Ramos (cell line): Measurements from ENCODE around the gene LRRC74A.

ENCODE experiments used
- in situ Hi-C: fragments of 300-500 bp; cut with MboI; formaldehyde crosslinking; loops from one replicate; pipeline ENCODE4 v1.14.3; 2022; ENCODE audit warnings: low sequenced_read_pairs; ENCODE audit not compliant: unreplicated experiment

The LRRC74A gene

DNA sequence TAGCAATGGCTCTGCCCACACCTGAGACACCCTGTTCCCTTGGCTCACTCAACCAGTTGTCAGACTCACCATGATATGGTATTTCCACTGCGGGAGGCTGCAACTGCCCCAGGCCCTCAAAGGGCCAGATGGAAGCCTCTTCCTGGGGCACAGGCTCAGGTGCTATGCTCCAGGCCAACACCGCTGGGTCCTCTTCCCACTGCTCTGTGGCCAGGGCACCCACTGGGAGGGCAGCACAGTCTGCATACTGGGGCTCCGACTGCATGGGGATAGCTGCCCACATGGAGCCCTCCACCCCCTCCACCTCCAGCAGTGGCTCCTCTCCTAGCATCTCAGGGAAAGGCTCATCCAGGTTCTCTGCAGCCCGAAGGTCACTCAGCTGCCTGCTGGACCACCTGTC, 17.2 kb upstream of the LRRC74A start:
- in situ Hi-C loops, result no loop called here

DNA sequence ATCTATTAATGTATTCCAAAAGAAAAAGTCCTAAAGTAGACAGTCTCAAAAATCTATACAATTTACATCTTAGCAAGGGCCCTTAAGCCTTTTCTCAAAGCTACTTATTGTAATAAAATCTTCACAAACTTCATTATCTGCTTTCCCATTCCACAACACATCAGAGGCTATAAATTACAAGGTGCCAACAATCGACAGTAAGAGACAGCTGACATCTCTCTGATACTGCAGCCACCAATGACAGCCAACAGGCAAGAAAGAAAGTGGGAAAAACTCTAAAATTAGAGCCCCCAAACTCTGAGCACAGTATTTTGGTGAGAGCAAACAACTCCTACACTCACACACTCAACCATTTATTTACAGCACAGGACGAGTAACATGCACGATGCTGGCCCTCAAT, 15.7 kb upstream of the LRRC74A start:
- in situ Hi-C loops, result no loop called here

DNA sequence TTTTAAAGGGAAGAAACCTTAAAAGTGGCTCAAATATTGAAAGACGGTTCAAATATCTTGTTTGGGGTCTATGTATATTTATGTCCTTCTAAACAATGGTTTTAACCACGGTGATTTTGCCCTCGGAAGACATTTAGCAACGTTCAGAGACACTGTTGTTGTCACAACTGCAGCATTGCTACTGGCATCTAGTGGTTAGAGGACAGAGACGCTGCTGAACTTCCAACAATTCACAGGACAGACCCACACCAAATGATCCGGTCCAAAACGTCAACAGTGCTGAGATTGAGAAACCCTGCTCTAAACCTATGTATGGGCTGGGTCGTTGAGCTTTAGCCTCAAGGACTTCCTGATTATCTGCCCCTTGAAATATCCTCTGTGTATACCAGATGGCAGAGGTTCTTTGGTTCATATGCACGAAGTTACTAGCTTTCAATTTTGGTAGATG, 15.2 kb upstream of the LRRC74A start:
- in situ Hi-C loops, result no loop called here

DNA sequence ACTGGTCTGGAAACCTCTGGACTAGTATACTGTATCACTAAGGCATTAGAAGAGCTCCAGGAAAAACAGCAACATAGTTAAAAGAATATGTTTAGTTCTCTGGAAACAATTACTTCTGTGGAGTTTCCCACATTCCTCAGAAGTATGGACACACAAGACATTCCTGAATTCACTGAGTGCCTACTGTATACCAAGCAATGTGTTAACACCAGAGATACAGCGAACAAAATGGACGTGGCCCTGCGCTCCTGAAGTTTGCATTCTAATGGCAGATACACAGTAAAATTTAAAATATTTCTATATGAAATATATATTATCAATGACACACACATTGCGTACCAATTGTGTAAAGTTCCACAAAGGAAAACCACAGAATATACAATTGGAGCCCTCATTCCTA, 14.6 kb upstream of the LRRC74A start:
- in situ Hi-C loops, result no loop called here

- in situ Hi-C loops, result no loop called here
Measured at GRCh38 chr14:76812093-76812421, 14.2 kb upstream of the LRRC74A start.

DNA sequence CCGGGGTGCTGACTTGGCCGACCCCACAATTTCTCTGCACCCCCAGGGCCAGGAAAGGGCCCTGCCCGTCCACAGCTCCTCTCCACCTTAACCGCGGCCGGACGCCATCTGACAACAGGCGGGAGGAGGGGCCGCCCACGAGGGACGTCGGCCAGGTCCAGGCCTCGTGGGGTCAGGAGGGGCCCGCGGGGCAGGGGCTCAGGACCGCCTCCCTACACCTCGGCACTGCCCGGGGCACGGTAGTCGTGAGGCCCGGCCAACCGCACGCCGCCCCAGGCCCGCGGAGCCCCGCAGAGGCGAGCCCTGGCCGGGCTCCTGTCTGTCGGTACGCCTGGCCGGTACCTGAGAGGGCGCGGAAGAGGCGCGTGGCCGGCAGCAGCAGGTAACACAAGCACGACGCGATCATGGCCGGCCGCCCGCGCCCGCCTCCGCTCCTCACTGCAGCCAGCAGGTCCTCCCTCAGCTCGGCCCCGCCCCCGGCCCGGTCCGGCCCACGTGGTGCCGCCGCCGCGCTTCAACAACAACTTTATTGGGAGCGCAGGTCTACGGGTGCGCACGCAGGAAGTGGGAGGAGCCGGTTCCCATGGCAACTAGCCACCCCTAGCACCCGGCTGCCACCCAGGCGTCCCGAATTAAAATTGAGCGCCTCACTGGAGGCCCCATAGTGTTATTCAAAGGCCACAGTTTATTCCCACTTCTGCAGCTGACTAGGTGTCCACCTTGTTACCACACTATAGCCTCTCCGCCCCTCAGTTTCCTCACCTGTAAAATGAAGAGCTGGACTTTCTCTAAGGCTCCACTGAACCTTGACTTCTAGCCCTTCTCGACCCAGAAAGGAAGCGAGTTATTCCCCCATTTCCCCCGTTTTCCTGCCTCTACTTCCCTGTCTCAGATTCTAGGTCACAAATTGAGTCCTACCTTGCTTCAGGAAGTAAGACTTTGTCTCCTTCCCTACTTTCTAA, 13.5 kb upstream of the LRRC74A start, which contains the start of gene ANGEL1:
ANGEL1 (minus strand) TSS at position 461 of the 962 bp plus-strand sequence; CDS start at position 406, 55 bp downstream.
- in situ Hi-C loops, result no loop called here

DNA sequence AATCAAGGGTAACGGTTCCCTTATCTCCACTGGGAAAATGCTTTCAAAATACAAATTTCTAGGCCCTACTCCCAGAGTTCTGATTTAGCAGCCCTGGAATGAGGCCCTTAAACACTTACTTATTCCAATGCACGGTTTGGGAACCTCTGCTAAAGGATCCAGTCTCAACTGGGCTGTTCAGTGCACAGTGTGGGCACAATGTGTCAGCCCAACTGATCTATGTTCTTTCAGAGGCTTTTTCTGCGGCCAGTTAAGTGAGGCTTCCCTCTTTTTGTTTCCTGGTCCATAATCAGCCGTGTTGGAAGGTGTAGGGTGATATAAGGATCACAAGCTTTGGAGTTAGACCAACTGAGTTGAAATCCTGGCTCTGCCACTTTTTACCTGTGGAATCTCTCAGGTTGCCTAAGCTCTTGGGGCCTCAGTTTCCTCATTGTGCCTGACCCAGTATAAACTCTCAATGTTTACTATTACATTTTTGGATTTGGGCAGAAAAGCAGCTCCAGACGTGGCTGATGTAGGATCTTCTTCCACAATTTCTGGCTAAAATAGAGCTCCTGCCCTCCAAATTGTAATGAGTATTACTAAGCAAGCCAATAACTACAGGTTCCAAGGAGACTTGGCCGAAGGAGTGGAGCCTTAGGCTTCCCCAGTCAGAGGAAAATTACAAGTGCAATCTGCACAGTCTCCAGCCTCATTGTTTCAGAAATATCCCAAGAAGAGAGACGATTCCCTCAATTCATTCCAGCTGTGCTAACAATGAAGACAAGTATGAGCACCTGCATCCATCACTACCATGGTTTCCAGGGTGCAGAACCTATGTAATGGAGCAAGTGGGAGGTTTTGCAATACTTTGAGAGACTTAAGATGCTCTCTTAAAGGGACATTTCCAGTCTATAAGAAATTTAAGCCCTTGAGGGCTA, 11.2 kb upstream of the LRRC74A start:
- in situ Hi-C loops, result no loop called here

GRCh38 chr14:76820700-76821099, 5.5 kb upstream of the LRRC74A start:
- in situ Hi-C loops, result no loop called here

GRCh38 chr14:76827696-76828296, 1.6 kb downstream of the LRRC74A start:
- in situ Hi-C loops, result no loop called here

DNA sequence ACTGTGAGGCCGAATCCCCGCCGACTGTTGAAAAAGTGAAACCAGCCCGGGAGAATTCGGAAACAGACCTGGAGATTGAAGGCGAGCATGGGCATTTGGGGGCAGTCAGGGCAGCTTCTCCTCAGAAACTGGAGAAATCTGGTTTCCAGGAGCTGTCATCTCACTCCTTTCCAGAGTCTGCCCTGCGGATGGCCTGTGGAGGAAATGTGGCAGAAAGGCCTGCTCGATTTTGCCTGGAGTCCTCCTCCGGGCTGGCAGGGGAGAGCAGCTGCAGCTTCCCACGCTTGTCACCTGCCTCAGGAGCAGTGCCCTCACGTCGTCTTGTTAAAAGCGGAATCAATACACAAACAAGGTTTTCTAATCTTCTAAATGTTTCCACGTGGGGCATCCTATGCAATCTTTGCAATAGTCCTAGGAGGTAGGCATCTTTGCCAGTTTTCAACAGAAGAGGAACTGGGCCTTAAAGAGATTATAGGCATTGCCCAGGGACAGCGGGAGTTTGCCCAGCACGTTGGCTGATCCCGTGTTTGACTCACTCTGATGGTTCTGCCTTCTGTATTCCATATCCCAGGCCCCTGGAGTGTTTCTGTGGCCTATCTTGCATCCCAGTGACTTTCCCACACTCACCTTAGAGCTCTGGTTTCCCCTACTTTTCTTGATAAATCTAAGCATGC, 2.3 kb downstream of the LRRC74A start:
- in situ Hi-C loops, result no loop called here

DNA sequence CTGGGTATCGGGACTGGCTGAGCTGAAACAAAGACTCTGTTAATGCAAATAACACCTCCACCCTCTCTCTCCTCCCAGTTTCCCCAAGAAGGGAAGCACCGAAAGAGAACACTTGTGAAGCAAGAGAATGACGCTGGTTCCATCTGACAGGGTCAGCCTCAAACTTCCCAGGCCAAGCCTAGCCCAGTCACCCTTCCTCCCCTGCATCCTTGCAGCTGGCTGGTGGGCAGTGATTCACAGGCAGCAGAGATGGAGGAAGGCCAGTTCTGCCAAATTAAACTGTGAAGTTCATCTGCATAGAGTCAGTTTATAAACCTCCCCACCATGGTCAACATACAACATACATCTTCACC, 2.8 kb downstream of the LRRC74A start:
- in situ Hi-C loops, result no loop called here

- in situ Hi-C loops, result no loop called here
Measured at GRCh38 chr14:76829650-76830421, 3.6 kb downstream of the LRRC74A start.

GRCh38 chr14:76830556-76830955, 4.3 kb downstream of the LRRC74A start:
- in situ Hi-C loops, result no loop called here

GRCh38 chr14:76832503-76832988, 6.3 kb downstream of the LRRC74A start:
- in situ Hi-C loops, result no loop called here

DNA sequence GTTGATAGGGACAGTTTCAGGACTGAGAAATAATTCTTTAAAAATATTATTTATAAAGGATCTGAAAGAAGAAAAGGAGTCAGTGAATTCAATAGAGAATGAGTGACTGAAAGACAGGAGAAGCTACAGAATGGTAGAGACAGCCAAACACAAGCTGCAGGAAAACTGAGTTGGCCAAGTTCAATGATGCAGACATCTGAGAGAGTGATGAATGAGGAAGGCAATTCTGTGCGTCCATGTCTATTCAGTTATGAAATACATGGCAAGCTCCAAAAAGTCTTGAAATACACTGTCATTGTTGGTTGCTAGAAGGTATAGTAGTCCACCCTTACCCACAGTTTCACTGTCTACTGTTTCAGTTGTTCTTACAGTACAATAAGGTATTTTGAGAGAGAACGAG, 6.8 kb downstream of the LRRC74A start:
- in situ Hi-C loops, result no loop called here

DNA sequence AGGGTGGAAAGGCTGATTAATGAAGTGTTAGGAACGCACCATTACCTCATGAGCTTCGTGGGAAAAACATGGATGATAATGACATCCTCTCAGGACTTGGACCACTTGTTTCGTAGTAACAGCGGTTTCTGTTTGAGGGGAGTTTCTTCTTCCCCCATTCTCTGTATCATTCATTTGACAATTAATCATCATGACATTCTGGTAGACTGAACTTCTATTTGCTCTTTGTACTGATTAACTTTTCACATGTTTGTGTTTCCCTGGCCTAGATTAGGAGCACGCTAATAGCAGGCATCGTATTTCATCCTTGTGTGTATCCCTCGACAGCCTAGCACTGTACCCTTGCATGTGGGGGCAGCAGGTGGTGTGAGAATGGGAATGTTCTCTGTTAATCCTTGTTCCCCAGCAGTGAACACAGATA, 8.0 kb downstream of the LRRC74A start:
- in situ Hi-C loops, result no loop called here

- in situ Hi-C loops, result no loop called here
Measured at GRCh38 chr14:76836029-76836630, 9.9 kb downstream of the LRRC74A start.

DNA sequence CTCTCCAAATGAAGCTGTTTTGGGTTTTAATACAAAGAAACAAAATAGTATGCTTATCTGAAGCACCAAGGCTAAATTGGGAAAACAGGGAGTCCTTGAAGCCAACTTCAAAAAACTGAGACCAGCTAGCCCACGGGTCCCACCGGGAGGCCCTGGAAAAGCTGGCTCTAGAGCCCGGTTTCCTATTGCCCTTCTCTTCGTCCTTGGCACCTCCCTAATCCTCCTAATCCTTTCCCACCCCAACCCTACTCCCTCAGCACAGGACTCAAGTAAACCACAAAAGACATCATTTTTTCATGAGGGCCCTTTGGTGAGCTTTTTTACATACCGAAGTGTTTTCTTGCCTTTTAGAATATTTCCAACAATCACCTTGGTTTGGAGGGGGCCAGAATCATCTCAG, 11.3 kb downstream of the LRRC74A start:
- in situ Hi-C loops, result no loop called here

DNA sequence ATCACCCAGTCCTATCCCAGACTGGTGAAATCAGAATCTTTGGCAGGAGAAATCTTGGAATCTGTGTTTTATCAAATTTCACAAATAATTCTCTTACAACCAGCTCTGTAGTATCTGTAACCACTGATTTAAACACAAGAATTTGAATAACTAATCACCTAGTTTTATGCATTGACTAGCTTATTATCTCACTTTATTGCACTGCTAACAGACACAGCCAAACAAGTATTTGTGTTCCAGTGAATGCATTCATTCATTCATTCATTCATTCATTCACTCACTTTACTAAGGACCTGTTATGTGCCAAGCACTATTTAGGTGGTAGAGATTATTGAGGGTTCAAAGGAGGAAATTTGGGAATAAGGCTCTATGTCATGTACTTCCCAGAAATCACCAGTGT, 16.2 kb downstream of the LRRC74A start:
- in situ Hi-C loops, result no loop called here
